Astrocyte of the spinal cord (primary cell): ENCODE measurements around the gene PRKCD.

Experiments used
- DNase-seq: peaks from one replicate; pipeline ENCODE4 v3.0.0; 2011; ENCODE audit warnings: low read depth, low spot score
- H3K4me3 ChIP-seq: 2 replicates; pipeline ENCODE4 v1.5.1; 2011; ENCODE audit warnings: low read depth, mild to moderate bottlenecking, low read length, moderate library complexity
- CTCF ChIP-seq: IDR thresholded peaks from 2 replicates; pipeline ENCODE4 v1.5.1; 2012; ENCODE audit warnings: low read depth, mild to moderate bottlenecking, low read length, inconsistent platforms
- in situ Hi-C: cut with HindIII; loops from 2 replicates; pipeline ENCODE4 v1.10.0; 2017; ENCODE audit warnings: low sequenced_read_pairs

The PRKCD gene

GRCh38 chr3:53144862-53145712 lies 15.9 kb upstream of the PRKCD start:
- no peak overlapping the region for H3K4me3 ChIP-seq
- in situ Hi-C loops, result no loop called here
- TF ChIP-seq CTCF, result no peak
- DNase-seq, result no peak

GRCh38 chr3:53145713-53146080 lies 15.3 kb upstream of the PRKCD start:
- no peak for TF ChIP-seq CTCF
- in situ Hi-C loops, result no loop called here
- no peak for DNase-seq
- H3K4me3 ChIP-seq, result no peak overlapping the region

GRCh38 chr3:53146319-53146891 lies 14.6 kb upstream of the PRKCD start:
- in situ Hi-C loops, result no loop called here
- TF ChIP-seq CTCF, result no peak
- no peak for DNase-seq
- H3K4me3 ChIP-seq, result no peak overlapping the region

- in situ Hi-C loops, result no loop called here
- no peak for TF ChIP-seq CTCF
- no peak overlapping the region for H3K4me3 ChIP-seq
- DNase-seq, result no peak
Observed at GRCh38 chr3:53147151-53147902, 13.7 kb upstream of the PRKCD start.

GRCh38 chr3:53147903-53148400 lies 13.1 kb upstream of the PRKCD start:
- TF ChIP-seq CTCF, result no peak
- in situ Hi-C loops, result no loop called here
- no peak for DNase-seq
- no peak overlapping the region for H3K4me3 ChIP-seq

GRCh38 chr3:53149006-53149690 lies 11.9 kb upstream of the PRKCD start:
- DNase-seq, result no peak
- no peak overlapping the region for H3K4me3 ChIP-seq
- no peak for TF ChIP-seq CTCF
- in situ Hi-C loops, result no loop called here
